Left lung (tissue), 10 donors: ENCODE data around the gene LMOD1. TPM values are rescaled to one million over a fixed set of nuclear protein-coding genes. Genes with fewer than 3 reads are reported as not detected.
A peak's percentile ranks its signal among the peaks of the same experiment; 100 is the strongest.
"Not testable (repeated sequence)": the region's sequence is repeated elsewhere in the genome, so short reads cannot be mapped to it uniquely, and the experiment has no call there.

Experiments used
- ATAC-seq: fragments of 200-7000 bp; cut with Tn5 transposase; one replicate; pipeline ENCODE4 v1.9.1; 2020; ENCODE audit warnings: moderate library complexity
- DNase-seq, 4 donors: peaks; one replicate each; pipeline ENCODE4 v3.0.0-alpha.2; 2013 to 2020
- H3K27ac ChIP-seq, 2 donors: fragments of 200-600 bp; sonication (generic) in 1 of 2; one replicate each; pipeline versions ENCODE4 v1.5.0 to v1.8.0; 2020 to 2021
- H3K27me3 ChIP-seq, 2 donors: fragments of 200-600 bp; sonication (generic) in 1 of 2; one replicate each; pipeline versions ENCODE4 v1.5.0 to v1.8.0; 2020 to 2021
- H3K36me3 ChIP-seq, 2 donors: fragments of 200-600 bp; sonication (generic) in 1 of 2; one replicate each; pipeline versions ENCODE4 v1.5.0 to v1.8.0; 2020 to 2021
- H3K4me1 ChIP-seq, 2 donors: fragments of 200-600 bp; one replicate each; pipeline ENCODE4 v1.8.0; 2021
- H3K4me3 ChIP-seq, 2 donors: fragments of 200-600 bp; sonication (generic) in 1 of 2; one replicate each; pipeline versions ENCODE4 v1.5.0 to v1.8.0; 2020 to 2021; ENCODE audit warnings: mild to moderate bottlenecking in 1 of 2
- H3K9me3 ChIP-seq, 2 donors: fragments of 200-600 bp; sonication (generic) in 1 of 2; one replicate each; pipeline versions ENCODE4 v1.5.0 to v1.8.0; 2020 to 2021
- intact Hi-C, 2 donors: fragments of 100-400 bp; cut with DNase I; formaldehyde crosslinking; loops; one replicate each; pipeline versions ENCODE4 v1.11.2 to v1.14.2; 2022
- polyA plus RNA-seq, 6 donors: library from polyadenylated mRNA; unstranded; fragments of 120-200 nt; gene quantifications; one replicate each; pipeline ENCODE4 v1.2.1, GENCODE V29; 2013; ENCODE audit not compliant: insufficient read length in 6 of 6
- total RNA-seq, 2 donors: library from RNA; stranded (reverse); fragmentation: NEBNext Ultra II Directional; extraction: Animal tissue kit (Norgen Biotek cat#: 25700); gene quantifications; one replicate each; pipeline ENCODE4 v1.2.1, GENCODE V29; 2021
- TF ChIP-seq, protein P1 (sequence below), 2 donors: fragments of 200-600 bp; sonication (generic) in 1 of 2; IDR thresholded peaks; one replicate each; pipeline versions ENCODE4 v1.5.0 to v1.8.0; 2021; ENCODE audit warnings: antibody characterized with exemption in 2 of 2
- donor health status: DM: no; HTN: yes; CAD: no.
- donor health status: DM: no; HTN: no; CAD: no.

The LMOD1 gene
- total and polyA plus RNA-seq, 8 donors = 3.3 to 20.8 (median 5.1) TPM

GRCh38 chr1:201942129-201942495 is 4.2 kb downstream of the LMOD1 start:
- H3K36me3 ChIP-seq = no peaks in the 10 kb centered on the region
- ATAC-seq (no peak), DNase-seq (no peak)
- TF ChIP-seq, protein P1, sequence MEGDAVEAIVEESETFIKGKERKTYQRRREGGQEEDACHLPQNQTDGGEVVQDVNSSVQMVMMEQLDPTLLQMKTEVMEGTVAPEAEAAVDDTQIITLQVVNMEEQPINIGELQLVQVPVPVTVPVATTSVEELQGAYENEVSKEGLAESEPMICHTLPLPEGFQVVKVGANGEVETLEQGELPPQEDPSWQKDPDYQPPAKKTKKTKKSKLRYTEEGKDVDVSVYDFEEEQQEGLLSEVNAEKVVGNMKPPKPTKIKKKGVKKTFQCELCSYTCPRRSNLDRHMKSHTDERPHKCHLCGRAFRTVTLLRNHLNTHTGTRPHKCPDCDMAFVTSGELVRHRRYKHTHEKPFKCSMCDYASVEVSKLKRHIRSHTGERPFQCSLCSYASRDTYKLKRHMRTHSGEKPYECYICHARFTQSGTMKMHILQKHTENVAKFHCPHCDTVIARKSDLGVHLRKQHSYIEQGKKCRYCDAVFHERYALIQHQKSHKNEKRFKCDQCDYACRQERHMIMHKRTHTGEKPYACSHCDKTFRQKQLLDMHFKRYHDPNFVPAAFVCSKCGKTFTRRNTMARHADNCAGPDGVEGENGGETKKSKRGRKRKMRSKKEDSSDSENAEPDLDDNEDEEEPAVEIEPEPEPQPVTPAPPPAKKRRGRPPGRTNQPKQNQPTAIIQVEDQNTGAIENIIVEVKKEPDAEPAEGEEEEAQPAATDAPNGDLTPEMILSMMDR (IDR thresholded peaks at IDR 0.05) = no peak
- H3K9me3 ChIP-seq = no peaks in the 10 kb centered on the region
- intact Hi-C loops = no loop called here
- peaks cover 4 to 22% of the 10 kb centered on the region in 2 donors for H3K4me1 ChIP-seq
- H3K27ac ChIP-seq = no peak overlapping the region
- H3K27me3 ChIP-seq = peaks cover 0 to 33% of the 10 kb centered on the region in 2 donors
- H3K4me3 ChIP-seq = no peak overlapping the region

- no peak for DNase-seq
- Histone ChIP-seq H3K27ac (no peak overlapping the region), H3K4me1 (peaks cover 0 to 18% of the 10 kb centered on the region in 2 donors), H3K36me3 (no peaks in the 10 kb centered on the region), H3K4me3 (no peak overlapping the region), H3K9me3 (no peaks in the 10 kb centered on the region), H3K27me3 (peaks cover 0 to 28% of the 10 kb centered on the region in 2 donors)
- TF ChIP-seq, protein P1 (IDR thresholded peaks at IDR 0.05) = no peak
- no peak for ATAC-seq
- intact Hi-C loops = no loop called here
Observed at GRCh38 chr1:201941420-201942128, 4.8 kb downstream of the LMOD1 start.

GRCh38 chr1:201940316-201940715 is 6.0 kb downstream of the LMOD1 start:
- DNase-seq, H3K9me3 ChIP-seq, ATAC-seq, H3K27ac ChIP-seq, H3K4me1 ChIP-seq, H3K4me3 ChIP-seq, intact Hi-C loops, H3K36me3 ChIP-seq: not testable (repeated sequence)
- peaks cover 0 to 15% of the 10 kb centered on the region in 2 donors for H3K27me3 ChIP-seq

GRCh38 chr1:201939574-201939973 is 6.8 kb downstream of the LMOD1 start:
- ATAC-seq (no peak), DNase-seq (no peak)
- Histone ChIP-seq H3K4me3 (no peak overlapping the region), H3K36me3 (no peaks in the 10 kb centered on the region), H3K9me3 (no peaks in the 10 kb centered on the region), H3K4me1 (peaks cover 0 to 8% of the 10 kb centered on the region in 2 donors), H3K27me3 (peaks cover 0 to 8% of the 10 kb centered on the region in 2 donors), H3K27ac (no peak overlapping the region)
- intact Hi-C loops = no loop called here
- TF ChIP-seq, protein P1 (IDR thresholded peaks at IDR 0.05) = no peak

DNA sequence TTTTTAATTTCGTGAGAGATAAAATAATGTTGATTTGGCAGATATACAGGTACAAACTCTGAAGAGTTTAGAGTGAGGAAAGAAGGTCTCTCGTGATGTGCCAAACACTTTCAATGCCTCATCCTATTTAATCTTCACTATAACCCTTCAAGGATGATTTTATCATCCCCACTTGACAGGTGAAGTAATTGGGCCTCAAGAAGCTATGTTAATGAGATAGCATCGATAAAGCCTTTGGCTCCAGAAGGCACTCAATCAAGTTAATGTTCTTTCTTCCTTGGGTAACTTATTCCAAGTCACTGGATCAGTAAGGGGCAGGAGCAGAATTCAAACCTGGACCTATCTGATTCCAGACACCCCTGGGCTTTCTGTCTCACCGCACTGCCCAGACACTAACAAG is 7.2 kb downstream of the LMOD1 start:
- H3K4me3 ChIP-seq = no peak overlapping the region
- DNase-seq (no peak), ATAC-seq (no peak)
- TF ChIP-seq, protein P1 (IDR thresholded peaks at IDR 0.05) = no peak
- H3K4me1 ChIP-seq = peaks cover 0 to 8% of the 10 kb centered on the region in 2 donors
- H3K27me3 ChIP-seq = peaks cover 0 to 4% of the 10 kb centered on the region in 2 donors
- H3K27ac ChIP-seq = peak overlapping the region in 1 of 2 donors; percentile 6
- no peaks in the 10 kb centered on the region for H3K36me3 ChIP-seq
- H3K9me3 ChIP-seq = no peaks in the 10 kb centered on the region
- intact Hi-C loops = no loop called here
